ENCODE measurements around the gene PSMA3.

Gene PSMA3

DNA sequence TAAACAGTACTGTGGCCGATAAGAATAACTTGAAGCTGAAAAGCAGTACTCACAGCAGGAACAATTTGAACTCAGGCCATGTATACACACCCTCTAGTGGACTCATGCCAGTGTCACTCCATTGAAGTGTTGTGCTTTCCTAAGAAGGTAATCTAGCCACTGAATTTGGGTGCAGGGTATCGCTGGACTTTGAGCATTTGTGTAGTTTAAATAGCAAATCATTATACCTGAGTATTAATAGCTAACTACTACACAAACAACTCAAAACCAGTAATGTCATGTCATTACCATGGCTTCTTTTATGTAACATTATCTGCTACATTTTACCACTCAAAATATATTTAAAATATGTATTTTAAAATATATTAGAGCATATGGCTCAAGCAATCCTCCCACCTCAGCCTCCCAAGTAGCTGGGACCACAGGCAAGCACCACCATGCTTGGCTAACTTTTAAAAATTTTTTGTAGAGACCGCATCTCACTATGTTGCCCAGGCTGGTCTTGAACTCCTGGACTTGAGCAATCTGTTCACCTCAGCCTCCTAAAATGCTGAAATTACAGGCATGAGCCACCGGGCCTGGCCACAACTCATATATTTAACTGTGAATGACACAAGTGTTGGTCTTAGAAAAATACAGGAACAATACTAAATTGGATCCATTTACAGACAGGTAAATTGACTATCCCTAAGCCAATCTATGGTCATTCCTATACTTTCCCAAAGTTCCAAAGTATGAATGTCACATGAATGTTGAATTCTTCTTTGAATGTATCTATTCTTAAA is 28.1 kb downstream of the PSMA3 start:
- DNase-seq (ENCODE audit: low read depth in 2 of 2): no peak

GRCh38 chr14:58274881-58275280 is 30.2 kb downstream of the PSMA3 start:
- DNase-seq (ENCODE audit: low read depth in 2 of 2): no peak

- DNase-seq (ENCODE audit: low read depth in 2 of 2): no peak
Measured at GRCh38 chr14:58275527-58276190, 31.0 kb downstream of the PSMA3 start.

DNA sequence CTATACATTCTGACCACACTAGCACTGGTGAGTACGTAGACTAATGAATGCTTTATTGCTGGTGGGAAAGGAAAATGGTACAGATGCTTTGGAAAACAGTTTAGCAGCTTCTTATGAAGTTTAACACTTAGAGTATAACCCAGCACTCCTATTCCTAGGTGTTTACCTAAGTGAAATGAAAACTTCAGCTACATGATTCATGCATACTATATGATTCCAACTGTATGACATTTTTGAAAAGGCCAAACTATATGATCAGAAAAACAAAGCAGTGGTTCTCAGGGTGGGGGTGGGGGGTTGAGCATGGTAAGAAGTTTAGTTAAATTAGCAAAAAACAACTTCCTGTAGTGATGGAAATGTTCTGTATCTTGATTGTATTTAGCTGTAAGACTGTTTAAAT is 31.6 kb downstream of the PSMA3 start:
- DNase-seq (ENCODE audit: low read depth in 2 of 2): no peak

DNA sequence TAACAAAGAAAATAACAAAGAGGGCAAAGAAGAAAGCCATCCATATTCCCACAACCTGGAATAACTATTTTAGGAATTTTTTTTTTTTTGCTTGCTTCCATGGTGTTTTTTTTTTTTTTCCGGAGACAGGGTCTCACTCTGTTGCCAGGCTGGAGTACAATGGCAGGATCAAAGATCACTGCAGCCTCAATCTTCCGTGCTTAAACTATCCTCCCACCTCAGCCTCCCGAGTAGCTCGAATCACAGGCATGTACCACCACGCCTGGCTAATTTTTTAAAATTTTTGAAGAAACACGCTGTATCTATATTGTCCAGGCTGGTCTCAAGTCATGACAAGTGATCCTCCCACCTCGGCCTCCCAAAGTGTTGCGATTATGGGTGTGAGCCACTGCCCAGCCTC is 33.5 kb downstream of the PSMA3 start:
- no peak for DNase-seq (ENCODE audit: low read depth in 2 of 2)

DNA sequence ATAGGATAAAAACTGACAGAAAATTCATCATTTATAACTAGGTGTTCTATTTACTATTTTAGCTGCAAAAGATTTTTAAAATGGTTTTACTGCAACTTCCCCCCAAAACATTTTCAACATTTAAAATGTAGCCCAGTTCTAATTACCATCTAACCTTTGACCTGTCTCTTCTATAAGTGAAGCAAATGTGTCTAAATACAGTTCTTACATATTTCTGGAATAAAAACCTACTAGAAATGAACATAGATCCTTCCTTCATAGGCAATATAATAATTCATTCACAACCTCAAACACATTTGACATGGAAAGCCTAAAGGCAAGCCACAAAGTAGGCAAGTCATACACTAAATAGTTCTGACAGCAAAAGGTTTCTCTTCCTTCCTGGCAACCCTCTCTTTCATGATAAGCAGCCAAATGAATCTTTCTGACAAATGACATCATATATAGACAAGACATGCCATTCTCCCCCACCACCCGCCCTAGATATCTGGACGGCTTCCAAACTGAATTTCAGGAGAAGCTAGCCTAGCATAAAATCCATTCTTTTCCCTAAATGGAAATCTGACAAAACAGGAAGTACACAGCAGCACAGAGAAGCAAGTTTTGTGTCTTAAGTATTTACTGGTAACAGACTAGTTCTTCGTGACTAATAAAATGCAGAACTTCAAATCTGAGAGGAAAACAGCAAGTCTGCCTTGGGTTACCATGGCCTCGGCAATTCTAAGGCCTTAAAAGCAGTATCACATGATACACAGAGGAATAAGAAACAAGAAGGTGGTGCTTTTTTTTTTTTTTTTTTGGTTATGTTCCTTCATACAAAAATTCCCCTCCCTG is 36.5 kb downstream of the PSMA3 start:
- DNase-seq (ENCODE audit: low read depth in 2 of 2): peak; percentile 88 to 89

DNA sequence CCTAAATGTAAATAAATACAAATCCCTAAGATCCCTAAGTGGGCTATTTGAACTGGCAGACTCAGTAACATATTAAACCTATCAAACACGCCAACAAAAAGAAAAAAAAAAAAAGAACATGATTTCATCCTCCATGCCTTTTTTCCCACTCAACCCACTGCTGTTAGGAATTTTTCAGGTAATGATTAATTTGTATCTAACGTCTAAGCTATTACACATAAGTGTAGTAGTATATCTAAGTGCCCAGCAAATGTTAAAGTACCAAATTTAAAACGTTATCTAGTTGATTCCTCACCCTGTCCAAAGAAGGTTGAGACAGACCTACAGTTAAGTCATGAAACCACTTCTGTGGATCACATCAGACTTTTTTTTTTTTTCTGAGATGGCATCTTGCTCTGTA is 37.3 kb downstream of the PSMA3 start:
- no peak for DNase-seq (ENCODE audit: low read depth in 2 of 2)

DNA sequence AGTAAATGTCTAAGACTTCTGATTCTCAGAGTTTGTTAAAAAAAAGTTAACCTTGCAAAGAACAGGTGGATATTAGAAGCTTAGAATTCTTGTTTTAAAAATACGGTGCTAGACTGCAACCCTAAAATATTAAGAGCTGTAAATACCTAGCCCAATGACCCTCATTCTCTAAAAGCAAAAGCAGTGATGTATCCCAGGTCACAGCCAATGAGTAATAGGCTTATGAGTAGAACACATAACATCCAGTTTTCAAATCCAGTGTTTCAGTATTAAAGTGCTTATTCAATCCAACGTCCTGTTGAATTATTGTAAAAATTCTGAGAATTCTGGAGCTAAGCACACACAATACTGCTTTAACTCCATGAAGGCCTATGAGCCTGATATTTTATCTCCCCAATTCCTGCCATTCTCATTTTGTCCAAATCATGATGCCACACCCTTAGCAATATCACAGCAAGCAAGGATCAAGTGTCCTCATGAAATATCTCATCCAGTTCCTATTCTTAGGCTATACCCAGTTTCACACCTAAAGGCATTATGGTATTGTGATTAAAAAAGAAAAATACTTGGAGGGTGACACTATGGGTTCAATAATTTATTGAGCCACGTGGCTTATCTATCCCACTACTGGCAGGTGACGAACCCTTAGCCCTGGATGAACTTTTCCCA is 38.4 kb downstream of the PSMA3 start:
- DNase-seq (ENCODE audit: low read depth in 2 of 2): no peak

DNA sequence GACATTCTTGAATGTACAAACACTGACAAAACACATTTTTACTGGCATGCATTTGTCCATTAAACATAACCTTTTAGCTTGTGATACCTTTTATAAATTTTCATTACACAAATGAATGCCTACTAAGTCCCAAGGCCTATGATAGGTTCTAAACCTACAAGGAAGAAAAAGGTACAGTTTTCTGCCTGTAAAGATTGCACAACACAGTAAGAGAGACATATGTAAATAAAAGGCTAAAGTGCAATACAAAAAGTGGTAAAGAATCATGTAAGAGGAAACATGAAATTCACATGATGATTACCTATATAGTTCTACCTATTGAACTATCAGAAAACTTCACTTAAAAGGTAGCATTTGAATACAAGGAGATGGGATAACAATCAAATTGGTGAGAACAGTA is 39.1 kb downstream of the PSMA3 start:
- no peak for DNase-seq (ENCODE audit: low read depth in 2 of 2)

DNA sequence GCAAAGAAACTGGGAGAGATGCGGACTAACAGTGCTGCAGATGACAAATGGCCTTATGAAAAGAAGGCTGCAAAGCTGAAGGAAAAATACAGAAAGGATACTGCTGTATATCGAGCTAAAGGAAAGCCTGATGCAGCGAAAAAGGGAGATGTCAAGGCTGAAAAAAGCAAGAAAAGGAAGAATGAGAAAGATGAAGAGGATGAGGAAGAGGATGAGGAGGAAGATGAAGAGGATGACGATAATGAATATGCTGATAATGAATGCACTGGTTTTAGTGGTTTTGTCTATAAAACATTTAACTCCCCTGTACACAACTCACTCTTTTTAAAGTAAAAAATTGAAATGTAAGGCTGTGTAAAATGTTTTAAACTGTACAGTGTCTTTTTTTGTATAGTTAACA is 40.5 kb downstream of the PSMA3 start:
- no peak for DNase-seq (ENCODE audit: low read depth in 2 of 2)

GRCh38 chr14:58287607-58288042 is 43.0 kb downstream of the PSMA3 start:
- DNase-seq (ENCODE audit: low read depth in 2 of 2): no peak

DNA sequence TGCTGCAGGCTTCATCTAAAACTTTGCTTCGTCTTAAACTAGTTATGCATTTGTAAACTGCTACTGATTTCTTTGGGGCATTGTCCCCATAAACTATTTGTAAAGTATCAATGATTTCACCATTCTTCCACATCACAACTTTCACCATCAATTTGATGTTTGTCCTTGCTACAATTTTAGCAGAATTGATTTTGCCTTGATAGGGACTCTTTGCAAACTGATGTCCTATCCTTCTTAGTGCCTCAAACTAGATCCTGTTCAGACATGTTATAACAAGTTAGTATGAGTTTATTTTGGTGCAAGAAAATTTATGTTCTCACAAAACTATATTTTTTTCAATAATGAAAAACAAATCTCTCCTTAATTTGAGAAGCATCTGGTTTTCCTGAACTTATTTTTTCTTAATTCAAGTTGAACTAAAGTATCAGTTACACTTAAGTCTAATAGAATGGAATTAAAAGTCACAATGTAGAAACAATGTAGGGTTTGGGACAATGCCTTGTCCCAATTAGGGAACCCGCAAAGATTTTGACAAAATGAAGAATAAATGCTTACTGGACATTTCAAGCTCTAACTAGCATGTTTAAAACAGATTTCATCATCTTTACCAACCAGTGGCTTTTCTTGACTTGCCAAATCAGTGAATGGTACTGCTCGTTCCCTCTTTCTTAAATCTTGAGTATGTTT is 43.6 kb downstream of the PSMA3 start:
- no peak for DNase-seq (ENCODE audit: low read depth in 2 of 2)

DNA sequence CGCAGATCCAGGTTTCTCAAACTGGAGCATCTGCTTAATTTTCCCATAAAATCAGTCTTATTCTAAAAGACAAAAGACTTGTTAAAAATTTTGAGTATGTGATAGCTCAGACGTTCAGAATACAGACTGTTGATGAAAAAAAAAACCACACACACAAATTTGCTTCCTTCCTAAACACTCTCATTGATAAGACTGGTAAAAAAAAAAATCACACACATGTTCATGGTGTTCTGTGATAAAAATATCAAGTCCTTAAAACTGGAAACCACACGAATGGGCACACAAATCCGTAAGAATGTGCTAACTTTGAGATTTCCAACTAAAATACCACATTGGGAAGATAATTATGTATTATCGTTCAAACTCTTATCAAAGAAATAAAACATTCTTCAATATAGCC is 47.0 kb downstream of the PSMA3 start:
- no peak for DNase-seq (ENCODE audit: low read depth in 2 of 2)

DNA sequence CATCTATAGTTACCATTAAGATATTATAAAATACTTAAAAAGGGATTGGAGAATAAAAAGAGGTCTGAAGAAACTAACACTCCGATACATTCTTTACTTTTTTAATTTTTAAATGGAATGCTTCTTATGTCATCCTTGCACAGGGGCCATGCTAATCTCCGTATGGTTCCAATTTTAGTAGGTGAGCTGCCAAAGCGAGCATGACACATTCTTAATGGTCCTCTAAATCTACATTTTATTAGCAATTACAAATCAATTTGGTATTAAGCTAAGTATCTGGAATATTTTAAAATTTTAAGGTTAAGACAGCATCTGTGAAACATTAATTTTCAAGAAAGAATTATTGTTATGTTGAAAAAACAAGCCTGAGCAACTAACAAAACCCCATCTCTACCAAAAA is 47.5 kb downstream of the PSMA3 start:
- DNase-seq (ENCODE audit: low read depth in 2 of 2): peak; percentile 28 to 33

GRCh38 chr14:58294201-58294600 is 49.6 kb downstream of the PSMA3 start:
- DNase-seq (ENCODE audit: low read depth in 2 of 2): no peak

GRCh38 chr14:58296726-58297125 is 52.1 kb downstream of the PSMA3 start:
- no peak for DNase-seq (ENCODE audit: low read depth in 2 of 2)

- no peak for DNase-seq (ENCODE audit: low read depth in 2 of 2)
Measured at GRCh38 chr14:58297412-58297761, 52.7 kb downstream of the PSMA3 start.

- DNase-seq (ENCODE audit: low read depth in 2 of 2): peak; percentile 100
Measured at GRCh38 chr14:58297762-58298476, 53.3 kb downstream of the PSMA3 start.

DNA sequence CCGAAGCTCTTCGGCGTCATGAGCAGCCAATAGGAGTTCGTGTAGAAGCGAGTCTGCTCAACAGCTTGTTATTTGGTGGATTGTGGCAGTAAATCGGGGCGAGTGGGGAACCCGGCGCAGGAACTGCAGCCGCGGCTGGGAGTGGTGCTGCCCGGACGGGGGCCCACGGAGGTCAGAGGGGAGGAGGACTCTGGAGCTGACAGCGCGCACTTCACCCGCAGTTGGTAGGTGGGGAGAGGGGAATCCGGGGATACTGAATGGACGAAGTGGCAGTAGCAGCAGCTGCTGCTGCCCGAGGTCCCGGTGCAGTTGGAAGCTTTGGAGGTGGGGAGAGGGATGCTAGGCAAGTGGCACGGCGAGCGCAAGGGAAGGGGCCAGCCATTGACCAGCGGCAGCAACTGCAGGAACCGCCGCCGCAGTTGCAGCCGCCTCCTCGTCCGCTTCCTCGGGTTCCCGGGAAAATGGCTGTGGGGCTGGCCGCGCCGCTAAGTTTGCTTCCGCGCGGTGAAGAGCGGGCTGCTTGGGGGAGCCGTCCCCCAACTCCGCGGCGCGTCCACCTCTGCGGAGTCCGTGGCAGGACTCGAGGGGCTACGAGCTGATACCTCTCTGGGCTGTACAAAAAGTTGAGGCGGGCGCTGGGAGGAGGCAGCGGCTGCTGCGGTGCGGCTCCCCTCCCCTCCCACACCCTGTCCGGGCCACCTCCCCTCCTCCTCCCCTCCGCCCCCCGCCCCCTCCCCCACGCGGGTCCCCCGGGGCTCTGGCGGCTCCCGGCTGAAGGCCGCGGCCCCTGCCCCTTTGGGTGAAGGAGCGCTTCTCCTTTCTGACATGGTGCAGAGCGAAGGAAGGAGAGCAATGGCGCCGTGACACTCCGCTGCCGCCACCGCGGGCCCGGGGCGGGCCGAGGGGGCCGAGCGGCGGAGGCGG is 54.1 kb downstream of the PSMA3 start, which contains the start of gene ARID4A:
TSS of gene ARID4A (plus strand) at position 79 of the 924 bp plus-strand sequence. CDS start 1,300 bp downstream, outside the sequence.
- no peak for DNase-seq (ENCODE audit: low read depth in 2 of 2)

All from fibroblast of skin of left quadriceps (primary cell).